AG04450 (cell line): ENCODE results near the gene PLPPR3. TPM values are rescaled to one million over a fixed set of nuclear protein-coding genes. Genes with fewer than 3 reads are reported as not detected.

Experiments used
- CTCF ChIA-PET: fragments of 300-600, 350-600 bp; formaldehyde crosslinking; extraction: SDS; loops from one replicate; lab custom pipeline; 2022; ENCODE audit warnings: antibody characterized with exemption, inconsistent platforms; lab: Charles Lee
- POLR2A ChIA-PET: fragments of 350-600 bp; formaldehyde crosslinking; extraction: SDS; loops from one replicate; lab custom pipeline; 2021; ENCODE audit warnings: antibody characterized with exemption, inconsistent platforms; lab: Yijun Ruan, JAX
- DNase-seq: peaks from one replicate; pipeline ENCODE4 v3.0.0-alpha.2; 2011; ENCODE audit warnings: low read depth, low spot score
- H3K27ac ChIP-seq: one replicate; pipeline ENCODE4 v1.5.1; 2012; ENCODE audit warnings: low read depth, low read length, control low read depth
- H3K27me3 ChIP-seq: one replicate; pipeline ENCODE4 v1.6.0; 2012; ENCODE audit warnings: low read length; ENCODE audit not compliant: control insufficient read depth, insufficient read depth
- H3K4me3 ChIP-seq: 2 replicates; pipeline ENCODE4 v1.5.1; 2011; ENCODE audit warnings: mild to moderate bottlenecking, low read depth, low read length, control low read depth
- H3K9me3 ChIP-seq: 2 replicates; pipeline ENCODE4 v1.5.1; 2012; ENCODE audit warnings: low read length; ENCODE audit not compliant: control insufficient read depth, insufficient read depth
- CTCF ChIP-seq: IDR thresholded peaks from 2 replicates; pipeline ENCODE4 v1.5.1; 2011; ENCODE audit warnings: low read depth, low read length, control low read depth, inconsistent platforms
- polyA plus RNA-seq: library from polyadenylated mRNA; depleted of rRNA; stranded (reverse); fragments of >200 nt; gene quantifications from 2 replicates; pipeline ENCODE4 v1.2.3, GENCODE V29; 2011

Gene PLPPR3
- polyA plus RNA-seq, 1 experiment, result 1.3 TPM

DNA sequence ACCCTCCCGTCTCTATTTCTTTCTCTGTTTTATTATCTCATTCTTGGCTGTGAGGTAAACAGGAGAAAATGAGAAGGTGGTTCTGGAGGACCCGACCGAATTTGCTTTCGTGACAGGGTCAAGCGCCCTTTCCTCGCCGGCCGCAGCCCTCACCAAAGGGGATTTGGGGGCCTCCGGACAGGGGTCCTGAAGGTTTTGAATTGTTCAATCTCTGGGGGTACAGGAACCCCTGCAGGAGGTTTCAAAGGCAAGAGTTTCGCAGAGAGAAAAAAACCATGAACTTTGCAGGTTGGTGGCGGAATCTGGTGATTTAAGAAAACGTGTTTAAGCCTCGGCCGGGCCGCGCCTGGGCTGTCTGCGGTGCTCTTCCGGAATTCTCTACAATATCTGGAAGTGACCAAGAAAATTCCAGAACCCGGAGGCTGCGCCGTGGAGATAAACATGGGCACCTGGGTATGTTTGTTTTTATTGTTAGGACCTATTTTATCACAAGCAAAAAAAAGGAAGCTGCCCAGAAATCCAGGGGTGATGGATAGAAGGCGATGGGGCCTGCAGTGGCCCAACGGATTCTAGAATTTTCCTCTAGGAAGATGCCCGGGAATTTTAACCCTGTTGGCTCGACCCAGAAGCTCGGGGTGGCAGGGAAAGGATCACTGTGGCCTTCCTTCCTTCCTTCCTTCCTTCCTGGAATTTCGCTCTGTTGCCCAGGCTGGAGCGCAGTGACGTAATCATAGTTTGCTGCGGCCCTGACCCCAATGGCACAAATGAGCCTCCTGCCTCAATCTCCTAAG, 38.7 kb downstream of the PLPPR3 start:
- ChIA-PET CTCF (interaction anchor here (0.7 kb wide), 1 partner anchor 267 kb away, joined by 4 read pairs; no protein-coding TSS in a partner anchor), POLR2A (no interaction called here)
- H3K27ac ChIP-seq, result no peak overlapping the region
- no peaks in the 10 kb centered on the region for H3K27me3 ChIP-seq
- peaks cover 4% of the 10 kb centered on the region; the same call in 1 of the 2 replicates for H3K9me3 ChIP-seq
- no peak for TF ChIP-seq CTCF
- no peak overlapping the region; the same call in 1 of the 2 replicates for H3K4me3 ChIP-seq
- DNase-seq, result no peak

- H3K4me3 ChIP-seq, result no peak overlapping the region; the same call in 1 of the 2 replicates
- CTCF ChIA-PET, result no interaction called here
- DNase-seq, result no peak
These were observed 39.4 kb downstream of the PLPPR3 start for GRCh38 chr19:782185-782877.

DNA sequence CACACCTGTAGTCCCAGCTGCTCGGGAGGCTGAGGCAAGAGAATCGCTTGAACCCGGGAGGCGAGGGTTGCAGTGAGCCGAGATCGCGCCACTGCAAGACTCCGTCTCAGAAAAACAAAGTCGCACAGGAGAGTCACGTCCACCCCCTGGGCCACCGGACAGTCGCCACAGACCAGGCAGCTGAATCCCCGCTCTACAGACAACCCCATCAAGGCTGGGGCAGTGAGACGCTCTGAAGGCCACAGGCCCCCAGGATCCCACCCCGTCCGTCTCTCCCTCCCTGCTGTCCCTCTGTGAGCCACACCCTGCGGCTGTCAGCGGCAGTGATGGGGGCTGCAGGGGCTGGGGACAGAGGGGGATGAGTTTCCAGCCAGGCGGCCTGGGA, 40.0 kb downstream of the PLPPR3 start:
- H3K4me3 ChIP-seq, result no peak overlapping the region
- H3K9me3 ChIP-seq, result peaks cover 4% of the 10 kb centered on the region; the same call in 1 of the 2 replicates
- CTCF ChIA-PET, result no interaction called here
- H3K27ac ChIP-seq, result no peak overlapping the region
- TF ChIP-seq CTCF, result no peak
- DNase-seq, result no peak
- POLR2A ChIA-PET, result no interaction called here
- H3K27me3 ChIP-seq, result no peaks in the 10 kb centered on the region

More at GRCh38 chr19:782185-782877, 39.4 kb downstream of the PLPPR3 start:
- Histone ChIP-seq H3K27ac (no peak overlapping the region), H3K27me3 (no peaks in the 10 kb centered on the region), H3K9me3 (peaks cover 4% of the 10 kb centered on the region; the same call in 1 of the 2 replicates)
- POLR2A ChIA-PET, result no interaction called here
- TF ChIP-seq CTCF, result no peak

DNA sequence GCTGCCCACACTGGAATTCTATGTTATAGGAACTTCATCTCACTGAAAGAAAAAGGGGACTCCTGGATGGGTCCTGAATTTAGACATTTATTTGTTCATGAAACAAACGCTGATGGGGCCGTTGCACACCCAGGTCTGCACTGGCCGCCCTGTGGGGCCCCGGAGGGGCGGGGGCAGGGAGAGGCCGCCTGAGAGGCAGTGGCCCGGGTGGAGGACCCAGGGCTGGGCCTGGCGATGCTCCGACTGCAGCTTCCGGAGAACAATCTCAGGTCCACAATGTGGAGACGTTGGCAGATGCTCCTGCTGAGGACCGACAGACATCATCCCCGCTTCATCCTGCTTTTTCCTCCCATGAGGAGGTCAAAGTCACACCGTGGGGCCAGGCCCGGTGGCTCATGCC, 40.8 kb downstream of the PLPPR3 start:
- Histone ChIP-seq H3K27ac (no peak overlapping the region), H3K9me3 (peaks cover 4% of the 10 kb centered on the region; the same call in 1 of the 2 replicates), H3K27me3 (no peaks in the 10 kb centered on the region), H3K4me3 (no peak overlapping the region)
- no peak for DNase-seq
- TF ChIP-seq CTCF, result no peak
- POLR2A ChIA-PET, result no interaction called here
- CTCF ChIA-PET, result no interaction called here
